ENCODE results near the gene NDUFB7.

GRCh38 chr19:14516746-14517438 is 55.0 kb downstream of the NDUFB7 start:
- TF ChIP-seq, protein P1, sequence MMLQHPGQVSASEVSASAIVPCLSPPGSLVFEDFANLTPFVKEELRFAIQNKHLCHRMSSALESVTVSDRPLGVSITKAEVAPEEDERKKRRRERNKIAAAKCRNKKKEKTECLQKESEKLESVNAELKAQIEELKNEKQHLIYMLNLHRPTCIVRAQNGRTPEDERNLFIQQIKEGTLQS (CRISPR knock-in tag; conservative IDR thresholded peaks at IDR 0.05), result no peak
- TF ChIP-seq, protein P2, sequence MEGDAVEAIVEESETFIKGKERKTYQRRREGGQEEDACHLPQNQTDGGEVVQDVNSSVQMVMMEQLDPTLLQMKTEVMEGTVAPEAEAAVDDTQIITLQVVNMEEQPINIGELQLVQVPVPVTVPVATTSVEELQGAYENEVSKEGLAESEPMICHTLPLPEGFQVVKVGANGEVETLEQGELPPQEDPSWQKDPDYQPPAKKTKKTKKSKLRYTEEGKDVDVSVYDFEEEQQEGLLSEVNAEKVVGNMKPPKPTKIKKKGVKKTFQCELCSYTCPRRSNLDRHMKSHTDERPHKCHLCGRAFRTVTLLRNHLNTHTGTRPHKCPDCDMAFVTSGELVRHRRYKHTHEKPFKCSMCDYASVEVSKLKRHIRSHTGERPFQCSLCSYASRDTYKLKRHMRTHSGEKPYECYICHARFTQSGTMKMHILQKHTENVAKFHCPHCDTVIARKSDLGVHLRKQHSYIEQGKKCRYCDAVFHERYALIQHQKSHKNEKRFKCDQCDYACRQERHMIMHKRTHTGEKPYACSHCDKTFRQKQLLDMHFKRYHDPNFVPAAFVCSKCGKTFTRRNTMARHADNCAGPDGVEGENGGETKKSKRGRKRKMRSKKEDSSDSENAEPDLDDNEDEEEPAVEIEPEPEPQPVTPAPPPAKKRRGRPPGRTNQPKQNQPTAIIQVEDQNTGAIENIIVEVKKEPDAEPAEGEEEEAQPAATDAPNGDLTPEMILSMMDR (IDR thresholded peaks at IDR 0.05), result no peak
- TF ChIP-seq CREB1 (CRISPR knock-in tag; IDR thresholded peaks at IDR 0.05) (no peak), NR1H2 (CRISPR knock-in tag; IDR thresholded peaks at IDR 0.05) (no peak), OVOL2 (CRISPR knock-in tag; IDR thresholded peaks at IDR 0.05; ENCODE audit: borderline replicate concordance) (no peak), ZNF138 (CRISPR knock-in tag; conservative IDR thresholded peaks at IDR 0.05) (no peak), TCF7 (CRISPR knock-in tag; IDR thresholded peaks at IDR 0.05; ENCODE audit: low read depth) (no peak), ELF4 (CRISPR knock-in tag; IDR thresholded peaks at IDR 0.05; ENCODE audit: low read depth) (no peak), JUN (CRISPR knock-in tag; IDR thresholded peaks at IDR 0.05) (no peak)
- TF ChIP-seq, protein P3, sequence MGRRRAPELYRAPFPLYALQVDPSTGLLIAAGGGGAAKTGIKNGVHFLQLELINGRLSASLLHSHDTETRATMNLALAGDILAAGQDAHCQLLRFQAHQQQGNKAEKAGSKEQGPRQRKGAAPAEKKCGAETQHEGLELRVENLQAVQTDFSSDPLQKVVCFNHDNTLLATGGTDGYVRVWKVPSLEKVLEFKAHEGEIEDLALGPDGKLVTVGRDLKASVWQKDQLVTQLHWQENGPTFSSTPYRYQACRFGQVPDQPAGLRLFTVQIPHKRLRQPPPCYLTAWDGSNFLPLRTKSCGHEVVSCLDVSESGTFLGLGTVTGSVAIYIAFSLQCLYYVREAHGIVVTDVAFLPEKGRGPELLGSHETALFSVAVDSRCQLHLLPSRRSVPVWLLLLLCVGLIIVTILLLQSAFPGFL (CRISPR knock-in tag; IDR thresholded peaks at IDR 0.05; ENCODE audit: borderline replicate concordance), result no peak
- TF ChIP-seq, protein P4, sequence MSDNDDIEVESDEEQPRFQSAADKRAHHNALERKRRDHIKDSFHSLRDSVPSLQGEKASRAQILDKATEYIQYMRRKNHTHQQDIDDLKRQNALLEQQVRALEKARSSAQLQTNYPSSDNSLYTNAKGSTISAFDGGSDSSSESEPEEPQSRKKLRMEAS (CRISPR knock-in tag; IDR thresholded peaks at IDR 0.05), result no peak
- TF ChIP-seq, protein P5, sequence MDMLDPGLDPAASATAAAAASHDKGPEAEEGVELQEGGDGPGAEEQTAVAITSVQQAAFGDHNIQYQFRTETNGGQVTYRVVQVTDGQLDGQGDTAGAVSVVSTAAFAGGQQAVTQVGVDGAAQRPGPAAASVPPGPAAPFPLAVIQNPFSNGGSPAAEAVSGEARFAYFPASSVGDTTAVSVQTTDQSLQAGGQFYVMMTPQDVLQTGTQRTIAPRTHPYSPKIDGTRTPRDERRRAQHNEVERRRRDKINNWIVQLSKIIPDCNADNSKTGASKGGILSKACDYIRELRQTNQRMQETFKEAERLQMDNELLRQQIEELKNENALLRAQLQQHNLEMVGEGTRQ (CRISPR knock-in tag; IDR thresholded peaks at IDR 0.05), result no peak
- TF ChIP-seq, protein P6, sequence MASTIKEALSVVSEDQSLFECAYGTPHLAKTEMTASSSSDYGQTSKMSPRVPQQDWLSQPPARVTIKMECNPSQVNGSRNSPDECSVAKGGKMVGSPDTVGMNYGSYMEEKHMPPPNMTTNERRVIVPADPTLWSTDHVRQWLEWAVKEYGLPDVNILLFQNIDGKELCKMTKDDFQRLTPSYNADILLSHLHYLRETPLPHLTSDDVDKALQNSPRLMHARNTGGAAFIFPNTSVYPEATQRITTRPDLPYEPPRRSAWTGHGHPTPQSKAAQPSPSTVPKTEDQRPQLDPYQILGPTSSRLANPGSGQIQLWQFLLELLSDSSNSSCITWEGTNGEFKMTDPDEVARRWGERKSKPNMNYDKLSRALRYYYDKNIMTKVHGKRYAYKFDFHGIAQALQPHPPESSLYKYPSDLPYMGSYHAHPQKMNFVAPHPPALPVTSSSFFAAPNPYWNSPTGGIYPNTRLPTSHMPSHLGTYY (CRISPR knock-in tag; IDR thresholded peaks at IDR 0.05), result no peak

Data from WTC11 (cell line).